KBM-7 (cell line): ENCODE results near the gene NHSL1.

Source experiments
- DNase-seq: peaks from one replicate; pipeline ENCODE4 v3.0.0-alpha.2; 2015
- in situ Hi-C: fragments of 300-500 bp; cut with MboI; formaldehyde crosslinking; loops from 2 replicates; pipeline ENCODE4 v1.14.3; 2020; ENCODE audit warnings: low sequenced_read_pairs, low pct_unique_long_range_greater_than_20kb, mixed read lengths

Gene NHSL1

DNA sequence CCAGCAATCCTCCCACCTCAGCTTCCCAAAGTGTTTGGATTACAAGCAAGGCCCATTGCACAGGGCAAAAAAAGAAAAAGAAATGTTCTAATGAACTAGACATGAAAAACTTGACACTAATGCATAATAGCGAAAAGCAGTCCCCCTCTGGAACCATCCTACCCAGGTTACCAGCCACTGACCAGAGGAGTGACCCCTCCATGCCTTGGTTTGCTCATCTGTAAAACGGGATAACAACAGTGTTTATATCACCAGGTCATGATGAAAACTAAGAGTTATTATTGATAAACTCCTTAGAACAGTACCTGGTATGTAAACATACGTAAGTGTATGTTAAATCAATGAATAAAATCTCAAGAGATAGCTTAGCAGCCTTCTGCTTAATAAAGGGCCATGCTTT, 3.3 kb upstream of the NHSL1 start:
- DNase-seq = no peak
- in situ Hi-C loops = loop anchor here (25.0 kb wide), 1 partner anchor 390 kb away; the partner anchor contains the start of gene PERP

DNA sequence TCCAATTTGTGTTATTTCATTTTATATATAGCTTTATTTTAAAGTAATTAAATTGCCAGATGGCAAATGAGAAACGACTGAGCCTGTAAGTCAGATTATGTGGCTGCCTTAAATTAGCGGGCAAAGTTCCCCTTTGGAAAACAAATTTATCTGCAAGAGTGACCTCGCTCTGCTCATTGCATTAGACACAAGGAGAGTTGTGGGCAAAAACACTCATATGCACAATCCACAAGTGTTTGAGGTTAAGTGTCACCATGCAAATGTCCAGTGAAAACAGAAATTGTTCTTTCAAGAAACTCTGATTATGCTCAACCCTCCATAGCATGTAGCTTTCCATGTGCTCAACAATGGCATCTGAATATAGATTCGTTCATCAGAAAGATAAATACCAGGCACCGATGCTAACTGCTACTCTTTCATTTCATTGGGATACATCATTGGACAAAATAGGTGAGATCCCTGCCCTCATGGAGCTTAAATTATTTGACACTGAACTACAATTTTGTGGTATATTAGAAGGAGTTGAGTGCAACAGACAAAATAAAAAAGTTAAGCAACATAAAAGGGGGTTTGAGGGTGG, 1.7 kb upstream of the NHSL1 start:
- in situ Hi-C loops = loop anchor here (25.0 kb wide), 1 partner anchor 389 kb away; the partner anchor contains the start of gene PERP
- DNase-seq = no peak

DNA sequence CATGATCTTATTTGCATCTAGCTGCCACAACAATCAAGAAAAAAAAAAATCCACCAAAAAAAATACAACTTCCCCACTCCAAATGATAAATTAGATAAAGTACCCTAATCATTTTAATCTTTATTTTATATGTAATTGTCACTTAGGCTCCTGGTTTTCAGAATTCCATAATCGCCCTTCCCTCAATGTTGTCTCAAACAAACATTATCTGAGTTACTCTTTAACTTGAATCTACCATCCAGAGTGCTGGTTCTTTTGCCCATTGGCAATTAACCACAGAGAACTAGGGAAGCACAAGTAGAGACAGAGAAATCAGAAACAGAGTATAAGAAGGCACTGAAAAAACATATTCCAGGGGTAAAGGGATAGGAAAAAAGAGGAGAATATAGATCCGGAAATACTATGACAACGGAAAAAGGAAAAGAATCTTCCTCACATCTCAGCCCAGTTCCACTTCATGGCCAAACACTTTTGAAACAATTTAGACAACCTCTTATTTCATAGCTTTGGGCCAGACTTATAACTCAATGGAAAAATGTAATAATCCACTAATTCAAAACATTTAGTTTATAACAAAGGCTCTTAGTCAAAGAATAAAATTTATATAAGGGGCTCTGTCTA, 861 bp upstream of the NHSL1 start:
- in situ Hi-C loops = loop anchor here (25.0 kb wide), 1 partner anchor 388 kb away; the partner anchor contains the start of gene PERP
- DNase-seq = no peak

DNA sequence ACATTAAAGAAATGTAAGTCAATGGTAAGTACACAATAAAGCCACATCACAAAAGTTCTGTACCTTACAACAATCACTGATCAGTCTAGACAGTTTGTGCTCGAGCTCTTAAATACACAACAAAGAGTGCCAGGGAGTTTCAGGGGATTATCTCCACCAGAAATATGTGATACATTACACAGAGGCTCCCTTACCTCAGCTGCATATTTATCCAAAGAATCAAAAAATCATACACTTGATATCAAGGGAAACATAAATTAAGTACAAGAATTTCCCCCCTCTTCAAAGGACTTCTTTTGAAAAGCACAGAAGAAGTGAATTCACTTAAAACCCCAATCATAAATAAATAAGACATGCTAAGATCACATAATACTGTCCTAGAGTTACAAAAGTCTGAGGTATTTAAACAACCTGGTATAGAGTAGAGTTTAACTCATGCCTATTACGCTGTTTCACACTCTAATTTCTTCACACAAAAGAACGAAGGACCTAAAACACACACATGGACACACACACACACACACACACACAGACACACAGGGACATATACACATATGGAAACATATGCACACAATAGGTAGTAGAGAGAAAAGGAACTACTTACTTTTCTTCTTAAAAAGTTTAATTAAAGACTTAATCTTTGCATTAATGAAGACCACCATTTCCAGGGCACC, 528 bp downstream of the NHSL1 start:
- in situ Hi-C loops = no loop called here
- no peak for DNase-seq

DNA sequence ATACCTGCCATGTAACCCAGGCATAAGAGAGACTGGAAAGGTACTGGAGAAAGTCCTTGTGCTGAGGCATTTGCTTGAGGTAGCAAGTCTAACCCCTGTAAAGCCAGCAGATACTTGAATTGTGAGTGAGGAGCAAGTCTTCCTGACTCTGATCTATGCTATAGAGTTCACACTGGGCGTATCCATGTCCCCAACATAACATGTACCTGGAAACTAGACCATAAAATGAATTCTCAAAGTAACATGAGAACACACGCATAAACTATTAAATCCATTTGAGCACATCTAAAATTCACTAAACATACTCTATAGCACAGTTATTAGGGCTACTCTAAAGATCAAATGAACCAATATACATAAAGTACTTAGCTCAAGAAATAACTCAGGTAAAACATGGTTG, 2.0 kb downstream of the NHSL1 start:
- DNase-seq = no peak
- in situ Hi-C loops = no loop called here

DNA sequence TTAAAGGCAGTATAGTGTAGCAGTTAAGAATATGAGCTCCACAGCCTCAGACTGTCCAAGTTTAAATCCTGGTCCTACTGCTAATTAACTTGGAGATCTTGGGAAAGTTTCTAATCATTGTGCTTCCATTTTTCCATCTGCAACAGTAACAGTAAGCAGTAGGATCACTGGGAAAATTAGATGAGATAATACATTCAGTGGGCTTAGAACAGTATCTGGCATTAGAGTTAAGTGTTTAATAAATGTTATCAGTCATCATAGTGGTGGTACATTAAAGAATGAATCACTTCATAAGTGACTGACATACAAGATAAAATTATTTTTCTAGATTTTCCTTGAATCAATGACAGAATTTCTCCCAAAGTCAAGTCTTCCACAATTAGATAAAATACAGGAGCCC, 5.0 kb downstream of the NHSL1 start:
- no peak for DNase-seq
- in situ Hi-C loops = no loop called here

DNA sequence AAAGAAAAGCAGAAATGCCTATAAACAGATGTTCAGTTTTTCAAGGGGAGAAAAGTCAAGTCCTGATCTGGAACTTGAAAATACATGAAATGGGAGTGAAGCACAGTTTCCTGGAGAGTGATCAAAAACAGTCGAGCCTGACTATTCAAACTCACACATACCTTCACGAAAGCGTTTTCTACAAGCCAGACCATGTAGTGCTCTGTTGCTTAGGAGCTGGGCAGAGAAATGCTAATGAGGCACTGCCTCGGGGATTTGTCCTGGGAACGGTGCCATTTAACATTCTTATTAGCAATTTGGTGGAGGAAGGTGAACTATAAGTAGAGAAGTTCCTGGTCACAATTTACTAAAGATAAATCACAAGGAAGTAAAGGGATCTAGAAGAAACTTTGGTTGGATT, 5.9 kb downstream of the NHSL1 start:
- no peak for DNase-seq
- in situ Hi-C loops = no loop called here

DNA sequence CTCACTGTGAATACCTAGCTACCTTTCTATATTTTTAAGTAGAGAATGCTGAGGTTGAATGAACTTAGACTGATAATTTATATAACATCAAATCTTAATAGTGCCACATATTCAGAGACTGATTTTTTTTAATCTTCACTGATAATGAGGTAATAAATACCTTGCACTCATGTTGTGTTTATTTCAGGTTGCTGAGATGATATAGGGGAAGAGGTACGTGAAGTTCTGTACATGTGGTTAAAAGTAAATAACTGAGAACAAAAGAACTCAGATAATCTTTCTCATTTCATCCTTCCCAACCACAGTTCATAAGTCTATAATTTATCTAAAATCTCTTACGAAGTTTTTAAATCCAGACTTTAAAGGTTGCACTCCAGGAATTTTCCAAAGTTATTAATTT, 6.4 kb downstream of the NHSL1 start:
- no peak for DNase-seq
- in situ Hi-C loops = no loop called here

DNA sequence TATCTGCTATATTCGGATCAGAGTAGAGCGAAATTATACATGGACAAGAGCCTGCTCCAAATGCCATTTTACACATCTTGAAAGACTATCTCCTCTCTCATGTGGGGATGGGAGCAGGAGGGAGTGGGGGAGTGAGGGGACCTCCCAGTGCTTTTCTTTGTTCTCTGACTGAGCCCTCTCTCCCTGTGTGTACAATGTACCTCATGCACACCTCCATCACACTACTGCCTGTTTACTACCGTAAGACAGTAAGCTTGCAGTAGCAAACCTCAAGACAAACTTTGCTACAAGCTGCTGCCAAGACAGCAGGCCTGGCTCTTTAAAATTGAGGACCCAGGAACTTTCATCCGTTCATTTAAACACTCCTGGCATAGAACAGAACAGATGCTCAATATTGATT, 7.2 kb downstream of the NHSL1 start:
- DNase-seq = no peak
- in situ Hi-C loops = no loop called here

DNA sequence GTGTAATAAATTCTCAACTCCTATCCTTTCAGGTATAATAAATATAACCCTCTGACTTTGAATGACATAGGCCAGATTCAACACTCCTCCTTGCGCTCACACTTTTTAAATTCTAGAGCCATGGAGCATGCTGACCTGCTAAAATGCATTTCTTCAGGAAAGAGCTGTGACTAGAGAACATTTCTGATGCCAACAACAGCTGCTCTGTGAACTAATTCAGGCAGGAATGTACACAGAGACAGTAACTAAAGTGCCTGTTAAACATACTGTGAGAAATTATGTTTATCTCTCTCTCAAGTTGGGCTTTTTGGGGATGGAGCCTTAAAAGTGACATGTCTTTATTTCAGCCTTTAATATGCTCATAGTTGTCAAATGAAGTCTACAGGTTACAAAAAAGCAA, 8.3 kb downstream of the NHSL1 start:
- in situ Hi-C loops = no loop called here
- no peak for DNase-seq

DNA sequence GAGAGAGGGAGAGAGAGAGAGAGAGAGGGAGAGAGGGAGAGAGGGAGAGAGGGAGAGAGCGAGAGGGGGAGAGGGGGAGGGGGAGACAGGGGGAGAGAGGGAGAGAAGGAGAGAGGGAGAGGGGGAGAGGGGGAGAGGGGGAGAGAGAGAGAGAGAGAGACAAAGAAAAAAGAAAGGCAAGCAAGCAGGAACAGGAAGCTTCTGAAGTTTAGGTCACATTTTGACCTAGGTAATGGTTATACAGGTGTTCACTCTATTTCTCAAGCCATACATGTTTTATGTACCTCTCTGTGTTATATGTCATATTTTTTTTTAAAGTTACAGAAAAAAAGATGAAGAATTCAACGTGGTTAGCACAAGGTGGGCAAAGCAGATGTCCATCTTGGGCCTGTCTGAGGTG, 9.4 kb downstream of the NHSL1 start:
- in situ Hi-C loops = no loop called here
- DNase-seq = no peak

DNA sequence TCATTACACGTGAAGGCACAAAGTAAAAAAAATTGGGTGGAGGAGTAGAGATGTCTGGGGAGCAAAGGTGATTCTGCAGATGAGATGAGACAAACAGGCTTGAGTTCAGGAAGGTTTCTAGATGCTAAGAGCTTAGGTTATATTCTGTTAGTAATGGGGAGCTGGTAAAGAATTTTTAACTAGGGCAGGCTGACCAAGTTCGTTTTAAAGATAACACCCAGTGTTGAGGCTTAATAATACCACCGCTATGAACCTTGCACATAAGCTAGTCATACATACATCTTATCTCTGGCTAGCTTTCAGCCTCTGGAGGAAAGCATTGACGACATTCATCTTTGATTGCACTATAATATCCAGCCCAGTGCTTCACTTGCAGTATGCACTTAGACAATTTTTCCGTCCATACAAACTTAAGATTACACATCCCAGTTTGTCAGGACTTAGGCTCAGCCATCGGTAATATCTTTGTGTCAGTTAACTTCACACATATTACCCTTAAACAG, 12.1 kb downstream of the NHSL1 start:
- in situ Hi-C loops = no loop called here
- DNase-seq = no peak

DNA sequence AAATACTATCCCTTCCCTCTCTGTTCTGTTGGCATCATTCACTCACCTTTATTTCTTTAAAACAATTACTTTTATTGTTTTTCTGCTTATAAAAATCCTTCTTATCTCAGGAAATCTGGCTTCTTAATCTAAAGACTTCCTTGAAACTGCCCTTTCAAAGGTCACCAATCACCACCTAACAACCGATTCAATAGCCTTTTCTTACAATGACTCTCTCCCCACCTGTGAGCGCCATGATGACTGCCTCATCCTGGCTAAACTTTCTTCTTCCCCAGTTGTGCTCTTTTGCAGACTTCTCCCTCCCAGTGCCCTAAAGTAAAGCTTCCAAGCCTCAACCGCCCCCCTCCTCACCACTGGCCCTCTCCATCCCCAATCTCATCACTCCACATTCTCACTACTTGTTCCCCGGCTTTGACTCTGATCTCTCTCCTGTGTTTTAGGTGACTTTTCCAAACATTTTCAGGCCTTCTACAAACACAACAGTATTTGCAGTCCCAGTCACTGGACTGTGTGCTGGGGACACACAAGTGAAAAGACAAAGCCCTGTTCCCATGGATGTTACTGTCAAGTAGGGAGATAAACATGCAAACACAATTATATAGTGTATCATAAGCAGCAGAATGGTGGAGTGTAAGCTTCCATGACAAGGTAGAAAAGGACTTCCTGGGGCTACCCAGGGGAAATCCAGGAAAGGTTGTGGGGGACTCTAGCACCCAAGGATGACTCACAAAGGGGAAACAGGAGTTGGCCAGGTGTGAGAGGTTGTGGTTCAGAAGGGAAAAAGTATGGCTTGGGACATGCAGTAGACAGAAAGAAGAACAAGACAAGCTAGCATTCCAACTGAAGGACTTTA, 12.8 kb downstream of the NHSL1 start:
- no peak for DNase-seq
- in situ Hi-C loops = no loop called here

DNA sequence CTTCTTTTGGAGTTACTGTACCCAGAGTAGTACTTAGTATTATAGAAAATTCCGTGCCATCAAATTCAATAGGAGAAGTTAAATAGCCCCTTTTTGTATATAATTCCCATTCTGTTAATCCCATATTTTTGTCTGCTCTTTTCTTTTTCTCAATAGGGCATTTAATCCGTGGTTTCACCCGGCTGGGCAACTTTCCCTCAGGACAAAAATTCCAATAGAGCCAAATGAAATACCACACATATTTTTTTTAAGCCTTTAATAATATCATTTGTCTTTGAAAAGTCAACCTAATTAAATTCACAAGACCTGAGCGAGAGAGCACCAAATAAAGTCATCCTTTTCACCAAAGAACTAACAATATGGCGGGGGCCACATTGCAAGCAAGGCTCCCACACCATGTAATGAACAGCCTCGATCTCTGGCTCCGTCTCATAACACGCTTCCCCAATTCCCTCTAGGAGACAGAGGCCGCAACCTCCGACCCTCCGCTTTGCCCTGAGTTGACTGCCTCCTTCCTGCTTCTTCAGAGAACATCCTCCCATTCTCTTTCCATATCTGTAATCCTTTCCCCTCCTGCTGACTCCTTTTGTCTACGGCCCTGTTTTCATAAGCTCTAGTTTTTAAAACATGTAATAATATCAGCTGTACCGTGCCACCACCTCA, 13.6 kb downstream of the NHSL1 start:
- in situ Hi-C loops = no loop called here
- DNase-seq = no peak

DNA sequence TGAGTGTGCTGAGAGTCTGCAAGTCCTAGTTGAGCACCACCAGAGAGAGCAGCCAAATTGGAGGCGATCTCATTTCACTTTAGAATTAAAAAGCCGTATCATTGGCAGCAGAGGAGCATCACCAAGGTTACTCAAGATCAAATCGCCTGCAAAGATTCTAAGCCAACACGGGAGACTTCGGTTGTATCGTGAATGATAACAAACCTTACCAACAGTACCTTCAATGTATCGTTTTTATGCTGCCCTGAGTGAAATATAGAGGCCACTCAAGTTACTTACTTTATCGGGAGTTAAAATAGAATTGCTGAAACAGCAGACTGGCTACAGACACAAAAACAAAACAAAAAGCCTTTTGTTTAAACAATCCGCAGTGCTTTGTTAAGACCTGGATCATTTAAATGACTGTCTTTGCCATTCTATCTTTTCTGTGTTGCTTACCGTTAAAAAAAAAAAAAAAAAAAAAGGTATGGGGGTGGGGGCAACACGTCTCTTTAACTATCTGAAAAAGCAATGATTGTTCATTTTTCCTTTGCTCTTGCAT, 14.2 kb downstream of the NHSL1 start:
- in situ Hi-C loops = no loop called here
- DNase-seq = no peak

DNA sequence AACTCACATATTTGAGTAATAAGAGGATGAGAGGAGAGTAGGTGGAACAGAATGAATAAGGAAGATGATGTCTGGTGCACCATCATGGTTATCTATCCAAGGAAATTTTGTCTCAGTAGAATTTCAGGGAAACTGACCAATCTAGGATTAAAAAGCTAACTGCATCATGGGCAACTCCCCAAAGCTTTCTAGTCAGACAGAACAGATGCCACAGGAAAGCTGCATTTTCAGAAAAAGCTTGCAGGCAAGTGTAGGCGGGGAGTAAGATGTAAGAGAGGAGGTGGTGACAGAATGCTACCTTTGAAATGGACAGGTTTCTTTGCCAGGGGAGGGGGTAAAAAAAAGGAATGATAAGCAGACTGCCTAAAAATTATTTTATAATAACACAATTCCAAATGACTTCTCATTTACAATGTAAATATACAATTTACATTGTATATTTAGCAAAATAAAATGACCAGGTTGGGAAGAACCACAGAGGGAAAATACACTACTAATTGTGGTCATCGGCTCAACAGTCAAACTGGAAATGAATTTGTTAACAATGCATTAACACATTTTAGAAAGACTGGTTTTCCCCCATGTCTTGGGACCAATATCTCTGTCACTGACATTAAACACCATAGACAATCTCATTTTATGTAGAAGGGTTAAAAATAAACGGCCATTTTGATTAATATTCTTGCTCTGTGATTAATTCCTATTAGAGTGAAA, 15.1 kb downstream of the NHSL1 start:
- DNase-seq = no peak
- in situ Hi-C loops = no loop called here

DNA sequence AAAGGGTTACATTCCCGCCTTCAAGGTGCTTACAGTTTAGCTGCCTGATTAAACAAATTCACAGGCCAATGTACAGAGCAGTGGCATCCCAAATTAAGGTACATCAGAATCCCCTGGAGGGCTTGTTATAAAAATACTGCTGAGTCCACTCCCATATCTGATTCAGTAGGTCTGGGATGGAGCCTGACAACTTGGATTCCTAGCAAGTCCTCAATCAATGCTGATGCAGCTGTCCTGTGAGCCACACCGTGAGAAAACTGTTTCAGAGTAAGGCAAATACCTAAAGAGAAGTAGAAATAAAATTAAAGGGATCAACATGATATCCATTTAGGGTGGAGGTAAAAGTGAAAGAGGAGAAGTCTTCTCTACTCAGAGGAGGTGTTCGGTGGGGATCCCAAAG, 16.5 kb downstream of the NHSL1 start:
- no peak for DNase-seq
- in situ Hi-C loops = no loop called here

DNA sequence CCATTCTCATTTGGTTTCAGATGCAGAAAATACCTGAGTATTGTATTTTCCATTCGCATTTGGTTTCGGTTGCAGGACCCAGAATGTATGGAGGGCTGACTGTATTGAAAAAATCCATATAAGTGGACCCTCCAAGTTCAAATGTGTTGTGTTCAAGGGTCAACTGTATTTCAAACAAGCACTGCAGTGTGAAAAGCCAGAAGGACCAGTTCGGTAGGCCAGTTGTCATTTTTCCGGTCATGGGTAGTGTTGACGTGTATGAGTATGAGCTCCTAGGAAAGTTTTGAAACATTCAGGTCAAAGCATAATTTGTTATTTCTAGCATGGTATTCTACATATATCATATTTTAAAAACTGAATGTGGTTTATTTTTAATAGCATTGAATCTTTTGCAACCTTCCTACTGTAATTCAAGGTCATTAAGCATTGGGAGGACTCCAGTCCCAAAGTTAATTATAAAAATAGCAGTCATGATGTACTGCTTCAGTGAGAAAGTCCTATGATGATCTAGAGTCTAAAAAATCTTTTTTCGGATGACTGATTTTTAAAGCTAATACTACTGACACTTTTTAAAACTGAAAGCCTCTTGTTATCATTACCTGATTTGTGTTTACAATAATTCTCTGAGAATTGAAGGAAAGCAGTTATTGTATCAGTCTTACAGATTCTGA, 18.9 kb downstream of the NHSL1 start:
- in situ Hi-C loops = no loop called here
- DNase-seq = no peak
